Neural cell (in vitro differentiated cells): ENCODE measurements around the gene A2M. TPM values are rescaled to one million over a fixed set of nuclear protein-coding genes. Genes with fewer than 3 reads are reported as not detected.

Source experiments
- H2AFZ ChIP-seq: fragments of 200-600, 300-800 bp; sonication (generic), shearing (Covaris generic); 2 replicates; pipeline ENCODE4 v1.6.0; 2014; ENCODE audit warnings: low read depth, mild to moderate bottlenecking, antibody characterized with exemption, low read length, moderate library complexity
- H3F3A ChIP-seq: fragments of 200-600 bp; shearing (Covaris generic); 2 replicates; pipeline ENCODE4 v1.6.1; 2016; ENCODE audit warnings: mild to moderate bottlenecking, moderate library complexity, mixed read lengths, antibody characterized with exemption, low read length; ENCODE audit not compliant: insufficient read depth, poor library complexity, severe bottlenecking
- H3K27ac ChIP-seq: fragments of 200-600, 300-800 bp; sonication (generic), shearing (Covaris generic); 2 replicates; pipeline ENCODE4 v1.5.1; 2014; ENCODE audit warnings: mild to moderate bottlenecking, low read length, moderate library complexity
- H3K27me3 ChIP-seq: fragments of 300-800, 200-600 bp; sonication (generic), shearing (Covaris generic); 2 replicates; pipeline ENCODE4 v1.6.0; 2014; ENCODE audit warnings: mild to moderate bottlenecking, low read depth, low read length, moderate library complexity; ENCODE audit not compliant: insufficient read depth
- H3K36me3 ChIP-seq: fragments of 300-800, 200-600 bp; sonication (generic), shearing (Covaris generic); 2 replicates; pipeline ENCODE4 v1.5.1; 2014; ENCODE audit warnings: mild to moderate bottlenecking, antibody characterized with exemption, low read length, moderate library complexity; ENCODE audit not compliant: insufficient read depth
- H3K4me2 ChIP-seq: fragments of 300-800, 200-600 bp; sonication (generic), shearing (Covaris generic); 2 replicates; pipeline ENCODE4 v1.6.0; 2014; ENCODE audit warnings: mild to moderate bottlenecking, low read length
- H3K4me3 ChIP-seq: fragments of 300-800, 200-600 bp; sonication (generic), shearing (Covaris generic); 2 replicates; pipeline ENCODE4 v1.5.1; 2014; ENCODE audit warnings: mild to moderate bottlenecking, low read length, moderate library complexity
- H3K79me2 ChIP-seq: fragments of 200-600 bp; shearing (Covaris generic); replicated peaks from 2 replicates; pipeline ENCODE4 v1.6.0; 2014; ENCODE audit warnings: mild to moderate bottlenecking, low read length, moderate library complexity; ENCODE audit not compliant: insufficient read depth
- H3K9ac ChIP-seq: fragments of 300-800, 200-600 bp; sonication (generic), shearing (Covaris generic); 2 replicates; pipeline ENCODE4 v1.6.1; 2016; ENCODE audit warnings: mild to moderate bottlenecking, low read length, mixed read lengths
- H3K9me2 ChIP-seq: fragments of 200-600 bp; shearing (Covaris generic); 2 replicates; pipeline ENCODE4 v1.6.1; 2016; ENCODE audit warnings: mild to moderate bottlenecking, low read length, mixed read lengths; ENCODE audit not compliant: insufficient read depth
- H3K9me3 ChIP-seq: fragments of 200-600, 300-800 bp; sonication (generic), shearing (Covaris generic); 2 replicates; pipeline ENCODE4 v1.6.1; 2016; ENCODE audit warnings: mild to moderate bottlenecking, mixed run types, low read length, moderate library complexity, mixed read lengths
- H4K20me1 ChIP-seq: fragments of 200-600 bp; shearing (Covaris generic); 2 replicates; pipeline ENCODE4 v1.6.1; 2016; ENCODE audit warnings: mild to moderate bottlenecking, mixed run types; ENCODE audit not compliant: insufficient read depth
- EP300 ChIP-seq: fragments of 450-650 bp; conservative IDR thresholded peaks from 2 replicates; pipeline ENCODE4 v1.6.1; 2014; ENCODE audit warnings: antibody characterized with exemption, mild to moderate bottlenecking, moderate library complexity; ENCODE audit not compliant: poor library complexity, severe bottlenecking
- EZH2 ChIP-seq: fragments of 200-600, 300-800 bp; shearing (Covaris generic), sonication (generic); IDR thresholded peaks from 2 replicates; pipeline ENCODE4 v1.6.1; 2014; ENCODE audit warnings: antibody characterized with exemption, low read length, borderline replicate concordance, mild to moderate bottlenecking; ENCODE audit not compliant: insufficient read depth, poor library complexity, severe bottlenecking
- MXI1 ChIP-seq: fragments of 450-650 bp; conservative IDR thresholded peaks from 2 replicates; pipeline ENCODE4 v1.6.1; 2014; ENCODE audit warnings: antibody characterized with exemption, mild to moderate bottlenecking; ENCODE audit not compliant: poor library complexity, severe bottlenecking
- POLR2AphosphoS5 ChIP-seq: IDR thresholded peaks from 2 replicates; pipeline ENCODE4 v1.6.1; 2012
- RAD21 ChIP-seq: fragments of 450-650 bp; conservative IDR thresholded peaks from 2 replicates; pipeline ENCODE4 v1.6.1; 2014; ENCODE audit warnings: antibody characterized with exemption, mild to moderate bottlenecking, moderate library complexity
- SMC3 ChIP-seq: fragments of 450-650 bp; conservative IDR thresholded peaks from 2 replicates; pipeline ENCODE4 v1.6.1; 2014; ENCODE audit warnings: antibody characterized with exemption, mild to moderate bottlenecking, moderate library complexity; ENCODE audit not compliant: poor library complexity
- TAF1 ChIP-seq: IDR thresholded peaks from 2 replicates; pipeline ENCODE4 v1.6.1; 2012; ENCODE audit warnings: low read depth
- polyA plus RNA-seq: library from polyadenylated mRNA; depleted of rRNA; stranded (reverse); fragments of >200 nt; gene quantifications from 2 replicates; pipeline ENCODE4 v1.2.3, GENCODE V29; 2014
- TF ChIP-seq, protein P1 (sequence below): fragments of 450-650 bp; IDR thresholded peaks from 2 replicates; pipeline ENCODE4 v1.5.1; 2014; ENCODE audit warnings: antibody characterized with exemption, mild to moderate bottlenecking, moderate library complexity; ENCODE audit not compliant: poor library complexity, severe bottlenecking
- TF ChIP-seq, protein P2 (sequence below): IDR thresholded peaks from 2 replicates; pipeline ENCODE4 v1.6.1; 2012; ENCODE audit warnings: borderline replicate concordance

The A2M gene
- polyA plus RNA-seq, 1 donor from 2014 or later = 0.09 TPM

DNA sequence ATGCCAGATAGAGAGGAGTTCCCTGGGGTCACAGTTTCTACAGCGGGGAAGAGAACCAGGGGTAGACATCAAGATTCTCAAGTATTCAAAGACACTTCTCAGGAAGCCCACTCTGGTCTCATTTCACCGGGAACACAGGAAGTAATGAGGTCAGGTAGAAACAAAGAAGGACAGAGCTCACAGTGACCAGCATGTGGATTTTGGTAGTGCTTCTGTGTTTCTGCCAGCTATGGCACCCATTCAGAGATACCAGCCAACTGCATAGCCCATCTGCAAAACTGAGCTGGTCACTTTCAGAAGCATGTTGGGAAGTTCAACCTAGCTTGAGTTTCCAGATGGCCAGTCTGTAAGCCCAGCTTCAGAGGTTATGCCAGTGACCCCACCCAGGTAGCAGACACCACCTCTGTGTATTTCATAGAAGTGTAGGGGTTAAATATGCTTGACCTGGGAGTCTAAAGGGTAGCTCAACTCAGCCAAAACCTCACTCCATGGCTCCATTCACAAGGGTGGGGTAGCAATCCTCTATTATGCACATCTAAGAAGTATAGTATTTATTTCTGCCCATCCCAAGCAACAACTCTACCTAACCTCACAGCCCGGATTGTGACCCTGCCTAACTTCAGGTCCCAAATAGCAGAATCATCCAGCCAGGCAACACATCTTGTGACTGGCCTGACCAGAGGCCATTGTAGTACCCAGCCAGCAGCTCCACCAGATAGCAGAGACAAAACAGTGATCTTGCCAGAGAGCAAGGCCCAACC lies 33.9 kb downstream of the A2M start:
- no peaks in the 10 kb centered on the region for H3K79me2 ChIP-seq
- no peaks in the 10 kb centered on the region for H3K27me3 ChIP-seq
- TF ChIP-seq RAD21 = no peak
- TF ChIP-seq TAF1 = no peak
- TF ChIP-seq, protein P1, sequence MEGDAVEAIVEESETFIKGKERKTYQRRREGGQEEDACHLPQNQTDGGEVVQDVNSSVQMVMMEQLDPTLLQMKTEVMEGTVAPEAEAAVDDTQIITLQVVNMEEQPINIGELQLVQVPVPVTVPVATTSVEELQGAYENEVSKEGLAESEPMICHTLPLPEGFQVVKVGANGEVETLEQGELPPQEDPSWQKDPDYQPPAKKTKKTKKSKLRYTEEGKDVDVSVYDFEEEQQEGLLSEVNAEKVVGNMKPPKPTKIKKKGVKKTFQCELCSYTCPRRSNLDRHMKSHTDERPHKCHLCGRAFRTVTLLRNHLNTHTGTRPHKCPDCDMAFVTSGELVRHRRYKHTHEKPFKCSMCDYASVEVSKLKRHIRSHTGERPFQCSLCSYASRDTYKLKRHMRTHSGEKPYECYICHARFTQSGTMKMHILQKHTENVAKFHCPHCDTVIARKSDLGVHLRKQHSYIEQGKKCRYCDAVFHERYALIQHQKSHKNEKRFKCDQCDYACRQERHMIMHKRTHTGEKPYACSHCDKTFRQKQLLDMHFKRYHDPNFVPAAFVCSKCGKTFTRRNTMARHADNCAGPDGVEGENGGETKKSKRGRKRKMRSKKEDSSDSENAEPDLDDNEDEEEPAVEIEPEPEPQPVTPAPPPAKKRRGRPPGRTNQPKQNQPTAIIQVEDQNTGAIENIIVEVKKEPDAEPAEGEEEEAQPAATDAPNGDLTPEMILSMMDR = no peak
- TF ChIP-seq, protein P2, sequence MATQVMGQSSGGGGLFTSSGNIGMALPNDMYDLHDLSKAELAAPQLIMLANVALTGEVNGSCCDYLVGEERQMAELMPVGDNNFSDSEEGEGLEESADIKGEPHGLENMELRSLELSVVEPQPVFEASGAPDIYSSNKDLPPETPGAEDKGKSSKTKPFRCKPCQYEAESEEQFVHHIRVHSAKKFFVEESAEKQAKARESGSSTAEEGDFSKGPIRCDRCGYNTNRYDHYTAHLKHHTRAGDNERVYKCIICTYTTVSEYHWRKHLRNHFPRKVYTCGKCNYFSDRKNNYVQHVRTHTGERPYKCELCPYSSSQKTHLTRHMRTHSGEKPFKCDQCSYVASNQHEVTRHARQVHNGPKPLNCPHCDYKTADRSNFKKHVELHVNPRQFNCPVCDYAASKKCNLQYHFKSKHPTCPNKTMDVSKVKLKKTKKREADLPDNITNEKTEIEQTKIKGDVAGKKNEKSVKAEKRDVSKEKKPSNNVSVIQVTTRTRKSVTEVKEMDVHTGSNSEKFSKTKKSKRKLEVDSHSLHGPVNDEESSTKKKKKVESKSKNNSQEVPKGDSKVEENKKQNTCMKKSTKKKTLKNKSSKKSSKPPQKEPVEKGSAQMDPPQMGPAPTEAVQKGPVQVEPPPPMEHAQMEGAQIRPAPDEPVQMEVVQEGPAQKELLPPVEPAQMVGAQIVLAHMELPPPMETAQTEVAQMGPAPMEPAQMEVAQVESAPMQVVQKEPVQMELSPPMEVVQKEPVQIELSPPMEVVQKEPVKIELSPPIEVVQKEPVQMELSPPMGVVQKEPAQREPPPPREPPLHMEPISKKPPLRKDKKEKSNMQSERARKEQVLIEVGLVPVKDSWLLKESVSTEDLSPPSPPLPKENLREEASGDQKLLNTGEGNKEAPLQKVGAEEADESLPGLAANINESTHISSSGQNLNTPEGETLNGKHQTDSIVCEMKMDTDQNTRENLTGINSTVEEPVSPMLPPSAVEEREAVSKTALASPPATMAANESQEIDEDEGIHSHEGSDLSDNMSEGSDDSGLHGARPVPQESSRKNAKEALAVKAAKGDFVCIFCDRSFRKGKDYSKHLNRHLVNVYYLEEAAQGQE = no peak
- no peak for TF ChIP-seq MXI1
- no peak for TF ChIP-seq POLR2AphosphoS5
- no peak for TF ChIP-seq SMC3
- TF ChIP-seq EZH2 = no peak
- no peak overlapping the region for H3K4me2 ChIP-seq
- H2AFZ ChIP-seq = no peak overlapping the region
- H3K27ac ChIP-seq = no peak overlapping the region
- H3K9me3 ChIP-seq = no peaks in the 10 kb centered on the region
- H4K20me1 ChIP-seq = no peaks in the 10 kb centered on the region
- no peaks in the 10 kb centered on the region for H3K9me2 ChIP-seq
- H3K4me3 ChIP-seq = no peak overlapping the region
- no peaks in the 10 kb centered on the region for H3F3A ChIP-seq
- no peak overlapping the region for H3K9ac ChIP-seq
- no peaks in the 10 kb centered on the region for H3K36me3 ChIP-seq

DNA sequence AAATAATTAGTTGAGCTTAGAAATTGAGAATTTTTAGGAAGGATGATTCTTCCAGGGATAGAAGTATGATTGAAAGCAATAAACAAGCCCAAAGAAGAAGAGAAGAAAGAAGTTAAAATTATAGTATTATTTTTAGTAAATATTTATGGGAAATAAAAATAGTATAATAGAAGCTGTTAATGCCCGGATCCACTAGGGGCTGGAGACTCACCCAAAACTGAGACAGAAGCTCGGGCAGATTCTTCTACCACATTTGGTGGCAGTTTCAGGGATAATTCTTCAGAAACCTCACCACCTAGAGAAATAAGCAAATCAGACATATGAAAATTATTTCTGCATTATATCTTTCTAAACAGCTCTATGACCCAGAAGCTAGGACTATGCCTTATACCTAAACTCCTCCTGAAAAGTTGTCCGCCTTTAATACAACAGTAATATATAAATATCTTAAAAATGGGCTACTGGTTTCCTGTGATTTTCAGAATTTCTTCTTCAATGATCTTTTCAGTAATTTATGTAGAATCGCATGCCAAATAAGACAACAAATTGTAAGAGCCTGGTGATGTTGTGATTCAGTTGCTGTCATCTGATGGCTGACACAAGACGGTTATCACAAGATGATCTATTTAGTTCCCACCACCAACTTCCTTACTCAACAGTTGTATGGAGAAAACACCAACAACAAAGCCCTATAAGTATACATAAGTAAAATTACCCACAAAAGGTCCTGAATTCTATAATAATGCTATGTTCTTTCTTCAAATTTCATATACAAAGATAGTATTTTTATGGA lies 35.6 kb downstream of the A2M start:
- TF ChIP-seq TAF1 (no peak), SMC3 (no peak), EZH2 (no peak), RAD21 (no peak), MXI1 (no peak), POLR2AphosphoS5 (no peak), EP300 (no peak)
- TF ChIP-seq, protein P2 = no peak
- TF ChIP-seq, protein P1 = no peak
- Histone ChIP-seq H3F3A (no peaks in the 10 kb centered on the region), H3K9me2 (no peaks in the 10 kb centered on the region)

More for the DNA sequence above, 35.6 kb downstream of the A2M start:
- Histone ChIP-seq H3K4me3 (no peak overlapping the region), H3K79me2 (no peaks in the 10 kb centered on the region), H3K27me3 (no peaks in the 10 kb centered on the region), H3K36me3 (no peaks in the 10 kb centered on the region), H3K27ac (no peak overlapping the region), H3K4me2 (no peak overlapping the region), H4K20me1 (no peaks in the 10 kb centered on the region), H2AFZ (no peak overlapping the region), H3K9ac (no peak overlapping the region), H3K9me3 (no peaks in the 10 kb centered on the region)
